ENCODE data around the gene SYMPK.

Gene SYMPK

GRCh38 chr19:45862564-45863334 lies at the start of gene SYMPK (continued):
- TF ChIP-seq, protein P1, sequence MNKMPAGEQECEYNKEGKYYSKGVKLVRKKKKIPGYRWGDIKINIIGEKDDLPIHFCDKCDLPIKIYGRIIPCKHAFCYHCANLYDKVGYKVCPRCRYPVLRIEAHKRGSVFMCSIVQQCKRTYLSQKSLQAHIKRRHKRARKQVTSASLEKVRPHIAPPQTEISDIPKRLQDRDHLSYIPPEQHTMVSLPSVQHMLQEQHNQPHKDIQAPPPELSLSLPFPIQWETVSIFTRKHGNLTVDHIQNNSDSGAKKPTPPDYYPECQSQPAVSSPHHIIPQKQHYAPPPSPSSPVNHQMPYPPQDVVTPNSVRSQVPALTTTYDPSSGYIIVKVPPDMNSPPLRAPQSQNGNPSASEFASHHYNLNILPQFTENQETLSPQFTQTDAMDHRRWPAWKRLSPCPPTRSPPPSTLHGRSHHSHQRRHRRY (tag by site-specific recombination; IDR thresholded peaks at IDR 0.05) = no peak
- no peak for TF ChIP-seq MYNN (tag by site-specific recombination; IDR thresholded peaks at IDR 0.05; ENCODE audit: borderline replicate concordance)
- no peak for TF ChIP-seq ZFP41 (tag by site-specific recombination; IDR thresholded peaks at IDR 0.05; ENCODE audit: borderline replicate concordance)
- peak; percentile 72 for TF ChIP-seq ZBTB10 (tag by site-specific recombination; IDR thresholded peaks at IDR 0.05)
- TF ChIP-seq KLF8 (tag by site-specific recombination; IDR thresholded peaks at IDR 0.05) = peak; percentile 86
- TF ChIP-seq ZNF404 (tag by site-specific recombination; IDR thresholded peaks at IDR 0.05) = no peak
- TF ChIP-seq ZNF558 (tag by site-specific recombination; IDR thresholded peaks at IDR 0.05) = peak; percentile 95
- TF ChIP-seq, protein P2, sequence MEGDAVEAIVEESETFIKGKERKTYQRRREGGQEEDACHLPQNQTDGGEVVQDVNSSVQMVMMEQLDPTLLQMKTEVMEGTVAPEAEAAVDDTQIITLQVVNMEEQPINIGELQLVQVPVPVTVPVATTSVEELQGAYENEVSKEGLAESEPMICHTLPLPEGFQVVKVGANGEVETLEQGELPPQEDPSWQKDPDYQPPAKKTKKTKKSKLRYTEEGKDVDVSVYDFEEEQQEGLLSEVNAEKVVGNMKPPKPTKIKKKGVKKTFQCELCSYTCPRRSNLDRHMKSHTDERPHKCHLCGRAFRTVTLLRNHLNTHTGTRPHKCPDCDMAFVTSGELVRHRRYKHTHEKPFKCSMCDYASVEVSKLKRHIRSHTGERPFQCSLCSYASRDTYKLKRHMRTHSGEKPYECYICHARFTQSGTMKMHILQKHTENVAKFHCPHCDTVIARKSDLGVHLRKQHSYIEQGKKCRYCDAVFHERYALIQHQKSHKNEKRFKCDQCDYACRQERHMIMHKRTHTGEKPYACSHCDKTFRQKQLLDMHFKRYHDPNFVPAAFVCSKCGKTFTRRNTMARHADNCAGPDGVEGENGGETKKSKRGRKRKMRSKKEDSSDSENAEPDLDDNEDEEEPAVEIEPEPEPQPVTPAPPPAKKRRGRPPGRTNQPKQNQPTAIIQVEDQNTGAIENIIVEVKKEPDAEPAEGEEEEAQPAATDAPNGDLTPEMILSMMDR (tag by site-specific recombination; IDR thresholded peaks at IDR 0.05) = no peak; the same call in 1 of the 2 replicates
- no peak for TF ChIP-seq ZNF211 (tag by site-specific recombination; IDR thresholded peaks at IDR 0.05; ENCODE audit: low read depth)
- TF ChIP-seq, protein P3, sequence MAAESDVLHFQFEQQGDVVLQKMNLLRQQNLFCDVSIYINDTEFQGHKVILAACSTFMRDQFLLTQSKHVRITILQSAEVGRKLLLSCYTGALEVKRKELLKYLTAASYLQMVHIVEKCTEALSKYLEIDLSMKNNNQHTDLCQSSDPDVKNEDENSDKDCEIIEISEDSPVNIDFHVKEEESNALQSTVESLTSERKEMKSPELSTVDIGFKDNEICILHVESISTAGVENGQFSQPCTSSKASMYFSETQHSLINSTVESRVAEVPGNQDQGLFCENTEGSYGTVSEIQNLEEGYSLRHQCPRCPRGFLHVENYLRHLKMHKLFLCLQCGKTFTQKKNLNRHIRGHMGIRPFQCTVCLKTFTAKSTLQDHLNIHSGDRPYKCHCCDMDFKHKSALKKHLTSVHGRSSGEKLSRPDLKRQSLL (tag by site-specific recombination; IDR thresholded peaks at IDR 0.05) = peak; percentile 87
- TF ChIP-seq ZNF341 (tag by site-specific recombination; IDR thresholded peaks at IDR 0.05; ENCODE audit: low read depth) = peak; percentile 32
- peak; percentile 99 for TF ChIP-seq ZNF76 (tag by site-specific recombination; IDR thresholded peaks at IDR 0.05; ENCODE audit: borderline replicate concordance, low read depth)
- TF ChIP-seq ZNF521 (tag by site-specific recombination; IDR thresholded peaks at IDR 0.05) = no peak
- TF ChIP-seq ZNF26 (tag by site-specific recombination; IDR thresholded peaks at IDR 0.05) = no peak
- peak; percentile 70 for TF ChIP-seq ZNF610 (tag by site-specific recombination; IDR thresholded peaks at IDR 0.05; ENCODE audit: borderline replicate concordance)
- TF ChIP-seq ZNF555 (tag by site-specific recombination; conservative IDR thresholded peaks at IDR 0.05) = no peak
- TF ChIP-seq, protein P4, sequence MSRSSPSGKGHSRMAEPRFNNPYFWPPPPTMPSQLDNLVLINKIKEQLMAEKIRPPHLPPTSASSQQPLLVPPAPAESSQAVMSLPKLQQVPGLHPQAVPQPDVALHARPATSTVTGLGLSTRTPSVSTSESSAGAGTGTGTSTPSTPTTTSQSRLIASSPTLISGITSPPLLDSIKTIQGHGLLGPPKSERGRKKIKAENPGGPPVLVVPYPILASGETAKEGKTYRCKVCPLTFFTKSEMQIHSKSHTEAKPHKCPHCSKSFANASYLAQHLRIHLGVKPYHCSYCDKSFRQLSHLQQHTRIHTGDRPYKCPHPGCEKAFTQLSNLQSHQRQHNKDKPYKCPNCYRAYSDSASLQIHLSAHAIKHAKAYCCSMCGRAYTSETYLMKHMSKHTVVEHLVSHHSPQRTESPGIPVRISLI (tag by site-specific recombination; IDR thresholded peaks at IDR 0.05) = no peak
- TF ChIP-seq ZNF274 (IDR thresholded peaks at IDR 0.05; ENCODE audit: low read length) = no peak
- no peak for TF ChIP-seq ZNF274 (tag by site-specific recombination; IDR thresholded peaks at IDR 0.05; ENCODE audit: borderline replicate concordance)
- TF ChIP-seq ZSCAN30 (tag by site-specific recombination; IDR thresholded peaks at IDR 0.05) = peak; percentile 41; the same call in 1 of the 2 replicates
- TF ChIP-seq, protein P5, sequence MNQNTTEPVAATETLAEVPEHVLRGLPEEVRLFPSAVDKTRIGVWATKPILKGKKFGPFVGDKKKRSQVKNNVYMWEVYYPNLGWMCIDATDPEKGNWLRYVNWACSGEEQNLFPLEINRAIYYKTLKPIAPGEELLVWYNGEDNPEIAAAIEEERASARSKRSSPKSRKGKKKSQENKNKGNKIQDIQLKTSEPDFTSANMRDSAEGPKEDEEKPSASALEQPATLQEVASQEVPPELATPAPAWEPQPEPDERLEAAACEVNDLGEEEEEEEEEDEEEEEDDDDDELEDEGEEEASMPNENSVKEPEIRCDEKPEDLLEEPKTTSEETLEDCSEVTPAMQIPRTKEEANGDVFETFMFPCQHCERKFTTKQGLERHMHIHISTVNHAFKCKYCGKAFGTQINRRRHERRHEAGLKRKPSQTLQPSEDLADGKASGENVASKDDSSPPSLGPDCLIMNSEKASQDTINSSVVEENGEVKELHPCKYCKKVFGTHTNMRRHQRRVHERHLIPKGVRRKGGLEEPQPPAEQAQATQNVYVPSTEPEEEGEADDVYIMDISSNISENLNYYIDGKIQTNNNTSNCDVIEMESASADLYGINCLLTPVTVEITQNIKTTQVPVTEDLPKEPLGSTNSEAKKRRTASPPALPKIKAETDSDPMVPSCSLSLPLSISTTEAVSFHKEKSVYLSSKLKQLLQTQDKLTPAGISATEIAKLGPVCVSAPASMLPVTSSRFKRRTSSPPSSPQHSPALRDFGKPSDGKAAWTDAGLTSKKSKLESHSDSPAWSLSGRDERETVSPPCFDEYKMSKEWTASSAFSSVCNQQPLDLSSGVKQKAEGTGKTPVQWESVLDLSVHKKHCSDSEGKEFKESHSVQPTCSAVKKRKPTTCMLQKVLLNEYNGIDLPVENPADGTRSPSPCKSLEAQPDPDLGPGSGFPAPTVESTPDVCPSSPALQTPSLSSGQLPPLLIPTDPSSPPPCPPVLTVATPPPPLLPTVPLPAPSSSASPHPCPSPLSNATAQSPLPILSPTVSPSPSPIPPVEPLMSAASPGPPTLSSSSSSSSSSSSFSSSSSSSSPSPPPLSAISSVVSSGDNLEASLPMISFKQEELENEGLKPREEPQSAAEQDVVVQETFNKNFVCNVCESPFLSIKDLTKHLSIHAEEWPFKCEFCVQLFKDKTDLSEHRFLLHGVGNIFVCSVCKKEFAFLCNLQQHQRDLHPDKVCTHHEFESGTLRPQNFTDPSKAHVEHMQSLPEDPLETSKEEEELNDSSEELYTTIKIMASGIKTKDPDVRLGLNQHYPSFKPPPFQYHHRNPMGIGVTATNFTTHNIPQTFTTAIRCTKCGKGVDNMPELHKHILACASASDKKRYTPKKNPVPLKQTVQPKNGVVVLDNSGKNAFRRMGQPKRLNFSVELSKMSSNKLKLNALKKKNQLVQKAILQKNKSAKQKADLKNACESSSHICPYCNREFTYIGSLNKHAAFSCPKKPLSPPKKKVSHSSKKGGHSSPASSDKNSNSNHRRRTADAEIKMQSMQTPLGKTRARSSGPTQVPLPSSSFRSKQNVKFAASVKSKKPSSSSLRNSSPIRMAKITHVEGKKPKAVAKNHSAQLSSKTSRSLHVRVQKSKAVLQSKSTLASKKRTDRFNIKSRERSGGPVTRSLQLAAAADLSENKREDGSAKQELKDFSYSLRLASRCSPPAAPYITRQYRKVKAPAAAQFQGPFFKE (tag by site-specific recombination; IDR thresholded peaks at IDR 0.05; ENCODE audit: borderline replicate concordance) = no peak
- TF ChIP-seq ZNF561 (tag by site-specific recombination; IDR thresholded peaks at IDR 0.05; ENCODE audit: borderline replicate concordance) = peak; percentile 46; the same call in 1 of the 2 replicates
- TF ChIP-seq KLF10 (tag by site-specific recombination; IDR thresholded peaks at IDR 0.05) = no peak; the same call in 1 of the 2 replicates

All from HEK293 (cell line).